Measurements from ENCODE around the gene SLC35F3.

- no peak for TF ChIP-seq POLR2A (IDR thresholded peaks at IDR 0.05)
- TF ChIP-seq, protein P1, sequence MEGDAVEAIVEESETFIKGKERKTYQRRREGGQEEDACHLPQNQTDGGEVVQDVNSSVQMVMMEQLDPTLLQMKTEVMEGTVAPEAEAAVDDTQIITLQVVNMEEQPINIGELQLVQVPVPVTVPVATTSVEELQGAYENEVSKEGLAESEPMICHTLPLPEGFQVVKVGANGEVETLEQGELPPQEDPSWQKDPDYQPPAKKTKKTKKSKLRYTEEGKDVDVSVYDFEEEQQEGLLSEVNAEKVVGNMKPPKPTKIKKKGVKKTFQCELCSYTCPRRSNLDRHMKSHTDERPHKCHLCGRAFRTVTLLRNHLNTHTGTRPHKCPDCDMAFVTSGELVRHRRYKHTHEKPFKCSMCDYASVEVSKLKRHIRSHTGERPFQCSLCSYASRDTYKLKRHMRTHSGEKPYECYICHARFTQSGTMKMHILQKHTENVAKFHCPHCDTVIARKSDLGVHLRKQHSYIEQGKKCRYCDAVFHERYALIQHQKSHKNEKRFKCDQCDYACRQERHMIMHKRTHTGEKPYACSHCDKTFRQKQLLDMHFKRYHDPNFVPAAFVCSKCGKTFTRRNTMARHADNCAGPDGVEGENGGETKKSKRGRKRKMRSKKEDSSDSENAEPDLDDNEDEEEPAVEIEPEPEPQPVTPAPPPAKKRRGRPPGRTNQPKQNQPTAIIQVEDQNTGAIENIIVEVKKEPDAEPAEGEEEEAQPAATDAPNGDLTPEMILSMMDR (IDR thresholded peaks at IDR 0.05 in 4 of 5, conservative IDR thresholded peaks at IDR 0.05 in 1 of 5) = no peak
Observed at GRCh38 chr1:234325878-234326496, 421.5 kb downstream of the SLC35F3 start.
